ENCODE data around the gene MTHFS.

MTHFS gene

GRCh38 chr15:79826800-79827199, 70.0 kb downstream of the MTHFS start:
- no peak overlapping the region for H3K4me3 Mint-ChIP-seq
- H3K27ac Mint-ChIP-seq, result no peak overlapping the region
- peaks cover 27% of the 10 kb centered on the region for H3K36me3 Mint-ChIP-seq (ENCODE audit: low read depth)
- peaks cover 4% of the 10 kb centered on the region for H3K9me3 Mint-ChIP-seq
- TF ChIP-seq CTCF (IDR thresholded peaks at IDR 0.05; ENCODE audit: unreplicated experiment in 3 of 3), result no peak
- H3K27me3 Mint-ChIP-seq (ENCODE audit: low read depth), result no peaks in the 10 kb centered on the region
- peaks cover 33% of the 10 kb centered on the region for H3K4me1 Mint-ChIP-seq

GRCh38 chr15:79824136-79824701, 72.6 kb downstream of the MTHFS start:
- Mint-ChIP-seq H3K27me3 (ENCODE audit: low read depth) (no peaks in the 10 kb centered on the region), H3K4me1 (peaks cover 33% of the 10 kb centered on the region), H3K9me3 (peaks cover 15% of the 10 kb centered on the region), H3K4me3 (no peak overlapping the region), H3K27ac (peak overlapping the region in 2 of 3 experiments; percentile 60 to 74), H3K36me3 (ENCODE audit: low read depth) (peaks cover 38% of the 10 kb centered on the region)
- no peak for TF ChIP-seq CTCF (IDR thresholded peaks at IDR 0.05; ENCODE audit: unreplicated experiment in 3 of 3)

GRCh38 chr15:79820820-79821219, 76.0 kb downstream of the MTHFS start:
- Mint-ChIP-seq H3K27me3 (ENCODE audit: low read depth) (no peaks in the 10 kb centered on the region), H3K9me3 (peaks cover 11% of the 10 kb centered on the region), H3K4me1 (peaks cover 31% of the 10 kb centered on the region), H3K4me3 (no peak overlapping the region), H3K27ac (no peak overlapping the region), H3K36me3 (ENCODE audit: low read depth) (peaks cover 22% of the 10 kb centered on the region)
- no peak for TF ChIP-seq CTCF (IDR thresholded peaks at IDR 0.05; ENCODE audit: unreplicated experiment in 3 of 3)

- Mint-ChIP-seq H3K4me1 (peaks cover 26% of the 10 kb centered on the region), H3K27me3 (ENCODE audit: low read depth) (no peaks in the 10 kb centered on the region), H3K9me3 (peaks cover 11% of the 10 kb centered on the region), H3K36me3 (ENCODE audit: low read depth) (peaks cover 21% of the 10 kb centered on the region), H3K27ac (no peak overlapping the region), H3K4me3 (no peak overlapping the region)
- TF ChIP-seq CTCF (IDR thresholded peaks at IDR 0.05; ENCODE audit: unreplicated experiment in 3 of 3), result no peak
These were observed 76.6 kb downstream of the MTHFS start for GRCh38 chr15:79820176-79820575.

GRCh38 chr15:79816571-79816970, 80.2 kb downstream of the MTHFS start:
- Mint-ChIP-seq H3K27ac (no peak overlapping the region), H3K27me3 (ENCODE audit: low read depth) (peaks cover 5% of the 10 kb centered on the region), H3K36me3 (ENCODE audit: low read depth) (peaks cover 16% of the 10 kb centered on the region), H3K4me1 (peaks cover 11% of the 10 kb centered on the region), H3K9me3 (peaks cover 11% of the 10 kb centered on the region), H3K4me3 (no peak overlapping the region)
- TF ChIP-seq CTCF (IDR thresholded peaks at IDR 0.05; ENCODE audit: unreplicated experiment in 3 of 3), result no peak

GRCh38 chr15:79815468-79815867, 81.3 kb downstream of the MTHFS start:
- Mint-ChIP-seq H3K36me3 (ENCODE audit: low read depth) (peaks cover 8% of the 10 kb centered on the region), H3K27ac (no peak overlapping the region), H3K9me3 (peaks cover 3% of the 10 kb centered on the region), H3K27me3 (ENCODE audit: low read depth) (peaks cover 5% of the 10 kb centered on the region), H3K4me1 (peaks cover 13% of the 10 kb centered on the region), H3K4me3 (no peak overlapping the region)
- TF ChIP-seq CTCF (IDR thresholded peaks at IDR 0.05; ENCODE audit: unreplicated experiment in 3 of 3), result no peak
